Measurements from ENCODE around the gene LARGE1.

LARGE1 gene

GRCh38 chr22:33288078-33288477 lies 632.2 kb downstream of the LARGE1 start:
- no peak for DNase-seq (ENCODE audit: extremely low read depth in 1 of 2, low read depth in 1 of 2)

DNA sequence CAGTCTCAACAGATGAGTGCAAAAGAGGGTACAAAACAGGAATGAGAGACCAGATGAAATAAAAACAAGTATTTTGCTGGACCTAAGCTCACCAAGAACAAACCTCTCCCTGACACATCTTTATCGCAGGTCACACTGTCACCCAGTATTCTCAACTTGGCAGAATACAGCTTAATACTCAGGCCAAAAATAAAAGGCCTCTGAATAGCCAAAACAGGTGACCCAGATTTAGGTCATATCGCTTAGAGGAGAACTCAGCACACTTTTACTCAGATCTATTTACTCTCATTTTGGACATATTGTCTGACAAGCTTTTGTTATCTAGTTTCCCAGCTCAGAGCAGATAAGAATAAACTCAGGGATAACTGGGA lies 645.2 kb downstream of the LARGE1 start:
- no peak for DNase-seq (ENCODE audit: extremely low read depth in 1 of 2, low read depth in 1 of 2)

GRCh38 chr22:33274214-33275072 lies 645.8 kb downstream of the LARGE1 start:
- no peak for DNase-seq (ENCODE audit: extremely low read depth in 1 of 2, low read depth in 1 of 2)

- no peak for DNase-seq (ENCODE audit: extremely low read depth in 1 of 2, low read depth in 1 of 2)
Observed at GRCh38 chr22:33272871-33273270, 647.4 kb downstream of the LARGE1 start.

DNA sequence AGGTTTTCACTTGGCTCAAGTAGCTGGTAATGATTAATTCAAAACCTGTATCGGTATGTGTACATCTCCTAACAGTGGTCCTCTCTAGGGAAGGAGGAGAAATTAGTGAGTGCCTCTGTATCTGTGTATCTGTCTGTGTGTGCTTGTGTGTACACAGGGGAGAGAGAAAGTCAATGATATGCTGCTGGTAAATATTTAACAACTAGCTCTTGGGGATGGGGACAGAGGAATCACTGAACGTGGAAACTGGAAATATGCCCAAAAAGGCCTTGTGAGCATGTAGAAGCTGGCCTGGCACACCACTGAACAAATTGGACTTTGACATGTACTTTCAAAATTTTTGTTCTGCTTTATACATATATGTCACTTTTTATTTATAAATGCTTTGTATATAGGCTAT lies 648.1 kb downstream of the LARGE1 start:
- DNase-seq (ENCODE audit: extremely low read depth in 1 of 2, low read depth in 1 of 2): no peak

DNA sequence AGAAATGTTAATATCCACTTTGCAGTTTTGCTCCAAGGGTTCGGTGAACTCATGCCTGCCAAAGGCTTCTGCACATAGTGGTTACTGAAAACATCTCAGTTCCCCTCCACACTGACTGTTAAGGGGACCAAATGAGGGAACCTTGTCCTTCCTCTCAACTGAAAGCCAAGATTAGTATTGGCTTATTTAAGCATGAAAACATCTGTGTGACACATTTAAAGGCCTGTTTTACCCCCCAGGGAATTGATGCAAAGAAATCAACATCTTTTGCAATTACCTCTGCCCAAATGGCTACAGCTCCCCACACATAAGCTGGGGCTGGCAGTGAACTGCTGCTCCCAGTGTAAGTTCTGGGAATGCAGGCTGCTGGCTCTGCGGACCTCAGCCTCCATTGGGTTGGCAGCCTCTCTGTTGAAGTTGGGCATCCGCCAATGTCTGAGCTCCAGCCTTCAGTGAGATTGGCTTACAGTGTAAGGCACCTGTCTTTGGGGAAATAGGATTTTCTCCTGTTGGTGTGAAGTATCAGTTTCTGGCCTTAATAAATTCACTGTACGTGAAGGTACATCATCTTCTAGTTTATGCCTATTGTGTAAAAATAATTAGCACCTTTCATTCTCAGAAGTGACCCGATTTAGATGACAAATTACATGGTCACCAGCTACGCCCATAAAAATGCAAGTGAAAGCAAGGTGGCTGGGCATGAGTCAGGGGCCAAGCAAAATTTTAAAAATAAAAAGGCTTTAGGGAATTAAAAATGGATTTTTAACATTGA lies 648.7 kb downstream of the LARGE1 start:
- no peak for DNase-seq (ENCODE audit: extremely low read depth in 1 of 2, low read depth in 1 of 2)

DNA sequence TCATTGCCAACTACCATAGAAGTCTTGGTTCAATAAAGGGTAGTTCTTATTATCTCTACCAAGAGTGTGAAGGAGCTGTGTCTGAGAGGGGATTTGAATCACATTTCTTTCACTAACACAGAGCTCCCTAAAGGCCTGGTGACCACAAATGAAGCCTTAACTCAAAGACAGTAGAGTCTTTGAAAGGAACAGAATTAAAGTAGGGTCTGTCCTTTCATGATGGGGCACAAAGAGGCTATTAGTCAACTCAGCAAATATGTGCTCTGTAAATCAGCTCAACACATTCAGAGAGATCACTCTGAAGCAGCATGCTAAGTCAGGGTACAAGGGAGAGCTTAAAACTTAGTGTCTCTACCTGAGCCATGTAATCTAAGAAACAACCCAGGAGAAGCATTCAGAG lies 649.7 kb downstream of the LARGE1 start:
- DNase-seq (ENCODE audit: extremely low read depth in 1 of 2, low read depth in 1 of 2): no peak

- DNase-seq (ENCODE audit: extremely low read depth in 1 of 2, low read depth in 1 of 2): no peak
Observed at GRCh38 chr22:33261699-33262098, 658.6 kb downstream of the LARGE1 start.

- no peak for DNase-seq (ENCODE audit: extremely low read depth in 1 of 2, low read depth in 1 of 2)
Observed at GRCh38 chr22:33260498-33260897, 659.8 kb downstream of the LARGE1 start.

DNA sequence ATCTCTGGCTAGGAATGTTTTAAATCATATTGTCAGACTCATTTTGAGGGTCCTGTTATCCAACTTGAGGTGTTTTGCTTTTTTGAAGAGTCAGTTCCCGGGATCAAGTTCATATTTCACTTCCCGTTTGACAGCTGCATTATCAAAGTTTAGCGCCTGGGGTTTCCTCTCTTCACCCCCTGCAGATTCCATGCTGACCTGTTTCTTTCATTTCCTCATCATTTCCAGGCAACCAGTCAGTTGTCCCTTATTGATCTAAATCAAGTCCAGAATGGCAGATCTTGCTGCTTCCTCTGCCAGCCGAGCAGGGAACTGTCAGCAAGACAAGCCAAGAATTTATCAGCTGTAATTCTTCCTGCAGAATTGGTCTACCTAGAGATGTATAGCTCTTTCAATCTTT lies 664.5 kb downstream of the LARGE1 start:
- DNase-seq (ENCODE audit: extremely low read depth in 1 of 2, low read depth in 1 of 2): no peak

- no peak for DNase-seq (ENCODE audit: extremely low read depth in 1 of 2, low read depth in 1 of 2)
Observed at GRCh38 chr22:33248948-33249347, 671.3 kb downstream of the LARGE1 start.

- DNase-seq (ENCODE audit: extremely low read depth in 1 of 2, low read depth in 1 of 2): no peak
Observed at GRCh38 chr22:33247758-33248157, 672.5 kb downstream of the LARGE1 start.

- DNase-seq (ENCODE audit: extremely low read depth in 1 of 2, low read depth in 1 of 2): no peak
Observed at GRCh38 chr22:33242078-33242477, 678.2 kb downstream of the LARGE1 start.

- no peak for DNase-seq (ENCODE audit: extremely low read depth in 1 of 2, low read depth in 1 of 2)
Observed at GRCh38 chr22:33240888-33241475, 679.3 kb downstream of the LARGE1 start.

DNA sequence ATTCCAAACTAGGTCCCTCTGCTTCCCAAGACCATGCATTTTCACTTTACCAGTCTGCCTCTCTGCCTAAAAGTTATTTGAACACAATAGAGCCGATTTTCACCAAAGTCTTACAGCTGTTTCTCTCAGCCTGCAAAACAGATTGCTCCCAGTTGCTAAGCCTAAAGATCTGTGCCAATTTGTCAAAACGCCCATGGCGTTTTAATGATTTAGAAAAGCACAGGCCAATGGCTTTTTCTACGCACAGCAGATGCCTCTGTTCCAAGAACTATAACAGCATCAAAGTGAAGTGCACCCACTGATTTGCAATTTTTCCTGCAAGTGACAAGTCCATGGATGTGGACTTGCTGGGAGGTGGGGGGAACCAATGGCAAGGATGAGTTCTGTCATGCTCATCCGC lies 688.2 kb downstream of the LARGE1 start:
- DNase-seq (ENCODE audit: extremely low read depth in 1 of 2, low read depth in 1 of 2): no peak

- DNase-seq (ENCODE audit: extremely low read depth in 1 of 2, low read depth in 1 of 2): no peak
Observed at GRCh38 chr22:33227791-33228190, 692.5 kb downstream of the LARGE1 start.

DNA sequence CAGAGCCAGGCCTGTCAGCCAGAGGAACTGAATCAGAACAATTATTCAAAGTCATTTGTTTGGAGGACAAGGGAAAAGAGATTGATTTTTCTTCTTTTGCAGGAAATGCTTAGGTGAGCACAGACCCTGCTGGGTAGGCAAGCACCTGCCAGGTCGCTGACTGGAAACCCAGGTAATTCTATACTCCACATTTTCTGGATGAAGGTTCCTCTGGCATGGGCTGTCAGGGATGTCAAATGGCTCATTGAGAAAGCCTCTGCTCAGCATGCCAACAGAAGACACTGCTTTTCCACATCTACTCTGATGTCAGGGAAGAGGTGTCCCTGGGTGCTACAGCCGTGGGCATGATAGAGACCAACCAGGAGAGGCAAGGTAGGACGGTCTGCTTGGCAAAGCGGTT lies 695.4 kb downstream of the LARGE1 start:
- no peak for DNase-seq (ENCODE audit: extremely low read depth in 1 of 2, low read depth in 1 of 2)
